ACHN (cell line): ENCODE results near the gene PLXNA2.

Experiments
- DNase-seq: peaks from one replicate; pipeline ENCODE4 v3.0.0-alpha.2; 2015
- in situ Hi-C: cut with HindIII; loops from 2 replicates; pipeline ENCODE4 v1.10.0; 2017; ENCODE audit warnings: low sequenced_read_pairs, low pct_ligation_motif_present, low pct_unique_long_range_greater_than_20kb

The PLXNA2 gene

GRCh38 chr1:208036106-208036808 lies 207.9 kb downstream of the PLXNA2 start:
- in situ Hi-C loops: no loop called here
- peak; percentile 39 for DNase-seq

GRCh38 chr1:208034135-208034534 lies 210.0 kb downstream of the PLXNA2 start:
- in situ Hi-C loops: no loop called here
- no peak for DNase-seq

GRCh38 chr1:208033236-208033635 lies 210.9 kb downstream of the PLXNA2 start:
- in situ Hi-C loops: no loop called here
- no peak for DNase-seq

GRCh38 chr1:208031932-208032320 lies 212.3 kb downstream of the PLXNA2 start:
- no peak for DNase-seq
- in situ Hi-C loops: no loop called here

DNA sequence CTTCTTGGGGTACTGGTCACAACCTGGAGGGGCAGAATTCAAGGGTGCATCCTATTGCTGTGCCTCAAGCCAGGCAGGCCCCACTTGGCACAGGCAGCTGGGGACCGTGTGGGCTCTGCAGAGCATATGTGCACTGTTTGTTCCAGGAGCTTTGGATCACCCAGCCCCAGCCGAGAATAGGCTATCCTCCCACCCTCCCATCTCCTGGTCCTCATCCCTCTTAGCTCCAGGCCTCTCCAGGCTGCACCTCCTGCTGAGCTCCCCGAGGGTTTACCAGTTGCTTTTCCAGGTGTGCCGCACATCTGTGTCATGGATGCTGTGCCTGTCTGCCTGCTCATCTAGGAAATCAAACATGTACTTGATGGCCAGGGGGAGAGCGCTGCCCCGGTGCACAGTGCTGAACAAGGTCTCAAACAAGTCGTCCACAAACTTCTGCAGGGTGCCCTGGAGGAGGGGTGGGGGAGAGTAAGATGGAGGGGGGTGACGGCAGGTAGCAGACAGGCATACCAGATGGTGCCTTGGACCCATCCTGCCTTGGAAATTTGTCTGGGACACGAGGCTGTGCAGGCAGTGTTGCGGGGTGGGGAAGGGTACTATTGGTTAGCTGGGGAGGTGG lies 212.8 kb downstream of the PLXNA2 start:
- in situ Hi-C loops: no loop called here
- no peak for DNase-seq

DNA sequence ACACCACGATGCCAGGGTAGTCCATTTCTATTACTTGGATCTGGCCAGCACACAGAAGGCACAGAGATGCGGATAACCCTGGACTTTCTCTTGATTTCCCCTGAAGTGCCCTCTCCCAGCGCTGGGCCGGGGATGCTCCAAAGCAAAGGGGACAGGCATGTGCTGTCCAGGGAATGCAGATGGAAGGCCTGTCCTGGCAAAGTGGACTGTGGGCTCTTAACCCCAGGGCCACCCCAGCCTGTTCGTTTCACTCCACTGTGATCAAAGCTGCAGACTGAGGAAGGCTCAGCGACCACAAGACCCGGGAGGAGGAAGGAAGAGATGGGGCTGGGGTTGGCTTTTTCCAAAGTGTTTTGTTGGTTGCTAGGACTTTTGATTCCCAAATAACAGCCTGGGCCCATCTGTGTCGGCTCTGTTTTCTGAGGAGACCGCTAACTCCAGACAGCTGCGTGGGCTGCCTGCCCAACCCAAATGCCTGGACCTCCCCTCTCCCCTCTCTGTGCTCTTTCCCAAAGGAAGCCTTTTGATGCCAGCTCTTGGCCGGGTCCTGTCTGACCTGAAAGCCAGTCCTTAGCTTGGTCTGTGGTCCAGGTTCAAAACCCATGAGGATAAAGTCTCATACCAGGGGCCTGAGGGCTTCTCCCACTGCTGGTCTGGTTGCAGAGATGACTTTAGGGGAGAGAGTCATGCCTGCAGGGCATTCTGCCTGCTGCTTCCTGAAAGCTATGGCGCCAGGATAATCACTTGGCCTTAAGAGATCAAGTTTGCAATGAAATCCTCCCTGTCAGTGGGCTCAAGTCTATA lies 213.7 kb downstream of the PLXNA2 start:
- in situ Hi-C loops: no loop called here
- no peak for DNase-seq

DNA sequence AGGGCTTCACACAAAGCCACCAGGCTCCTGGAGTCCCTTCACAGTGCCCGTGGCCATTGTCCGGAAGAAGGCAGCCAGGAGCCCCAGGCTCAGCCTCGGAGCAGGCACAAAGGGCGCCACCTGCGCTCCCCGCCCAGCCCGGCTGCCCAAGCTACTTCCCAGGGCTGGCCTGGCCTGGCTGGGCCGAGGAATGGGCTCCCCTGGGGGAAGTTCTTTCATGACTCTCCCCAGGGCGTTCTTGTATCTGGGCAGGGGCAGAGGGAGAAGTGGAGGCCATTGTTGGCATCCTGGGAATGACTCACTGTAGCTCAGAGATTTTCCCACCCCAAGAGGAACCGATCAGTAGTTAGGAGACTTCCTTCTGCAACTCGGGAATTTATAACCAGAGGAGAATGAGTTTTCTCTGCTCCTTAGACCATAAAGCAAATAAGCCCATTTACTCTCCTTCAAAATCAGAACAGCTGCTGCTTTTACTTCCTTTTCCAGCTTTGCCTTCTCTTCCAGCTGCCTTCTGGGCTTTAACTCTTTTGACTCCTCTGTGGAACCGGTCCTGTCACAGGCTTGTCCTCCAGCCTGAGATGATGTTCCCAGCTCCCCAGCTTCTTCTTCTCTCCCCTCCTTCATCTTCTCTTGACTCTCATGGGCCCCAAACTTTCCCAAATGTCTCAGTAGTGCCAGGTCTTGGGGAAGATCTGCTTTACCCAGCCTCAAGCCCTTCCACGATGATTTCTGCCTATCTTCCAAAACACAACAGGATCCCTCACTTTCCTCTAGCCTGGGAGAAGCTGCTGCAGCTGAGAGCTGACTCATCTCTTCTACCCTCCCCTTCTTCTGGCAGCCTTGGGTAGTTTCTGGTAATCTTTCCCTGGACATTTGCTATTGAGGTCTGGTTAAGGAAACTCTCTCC lies 214.6 kb downstream of the PLXNA2 start:
- peak; percentile 12 for DNase-seq
- in situ Hi-C loops: no loop called here

GRCh38 chr1:208028526-208028925 lies 215.7 kb downstream of the PLXNA2 start:
- in situ Hi-C loops: no loop called here

GRCh38 chr1:208027861-208028260 lies 216.3 kb downstream of the PLXNA2 start:
- DNase-seq: no peak
- in situ Hi-C loops: no loop called here

More at GRCh38 chr1:208028526-208028925, 215.7 kb downstream of the PLXNA2 start:
- DNase-seq: no peak

DNA sequence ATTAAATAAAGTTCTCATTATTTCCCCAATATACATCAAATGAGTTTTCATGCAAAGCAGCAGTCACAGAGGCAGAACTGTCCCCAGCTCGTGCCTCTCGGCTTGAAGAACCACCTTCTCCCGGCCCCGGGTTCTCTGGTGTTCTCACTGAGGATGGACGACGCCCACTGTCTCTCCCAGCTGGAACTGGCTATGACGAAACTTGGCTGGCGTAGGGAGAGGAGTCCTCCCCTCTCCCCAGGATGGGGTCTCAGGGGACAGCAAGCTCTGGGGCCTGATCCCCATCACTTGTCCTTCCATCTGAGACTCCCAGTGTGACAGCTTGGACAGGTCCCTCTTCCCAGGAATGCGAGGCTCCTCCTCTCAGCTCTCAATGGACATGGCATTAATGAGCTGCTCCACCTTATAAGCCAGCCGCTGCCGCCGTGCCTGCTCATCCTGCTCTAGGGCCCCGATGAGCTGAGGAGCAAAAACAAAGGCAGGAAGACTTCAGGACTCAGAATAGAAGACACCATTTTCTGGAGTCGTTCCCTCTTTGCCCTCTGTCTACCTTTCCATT lies 217.2 kb downstream of the PLXNA2 start:
- in situ Hi-C loops: no loop called here

DNA sequence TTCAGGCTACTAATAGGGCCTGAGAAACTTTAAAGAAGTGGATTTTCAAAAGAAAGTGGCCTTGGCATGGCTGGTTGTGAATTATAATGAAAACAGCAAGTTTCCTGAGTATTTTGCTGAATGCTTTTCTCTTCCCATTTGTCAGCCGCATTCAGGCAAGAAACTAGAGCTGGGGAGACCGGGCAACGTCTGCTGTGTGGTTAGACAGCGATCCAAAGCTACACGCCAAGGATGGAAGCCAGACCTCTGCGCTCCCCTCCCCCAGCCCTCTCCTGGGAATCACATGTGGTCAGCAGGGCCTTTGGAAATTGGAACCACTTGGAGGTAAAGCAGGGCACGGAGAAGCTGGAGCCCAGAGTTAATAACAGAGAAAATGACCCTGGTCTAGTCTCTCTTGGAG lies 219.2 kb downstream of the PLXNA2 start:
- DNase-seq: no peak
- in situ Hi-C loops: no loop called here

More for the DNA sequence above, 217.2 kb downstream of the PLXNA2 start:
- no peak for DNase-seq

GRCh38 chr1:208024406-208024805 lies 219.8 kb downstream of the PLXNA2 start:
- DNase-seq: no peak
- in situ Hi-C loops: no loop called here

- in situ Hi-C loops: no loop called here
- DNase-seq: no peak
Measured at GRCh38 chr1:208019257-208019656, 224.9 kb downstream of the PLXNA2 start.

DNA sequence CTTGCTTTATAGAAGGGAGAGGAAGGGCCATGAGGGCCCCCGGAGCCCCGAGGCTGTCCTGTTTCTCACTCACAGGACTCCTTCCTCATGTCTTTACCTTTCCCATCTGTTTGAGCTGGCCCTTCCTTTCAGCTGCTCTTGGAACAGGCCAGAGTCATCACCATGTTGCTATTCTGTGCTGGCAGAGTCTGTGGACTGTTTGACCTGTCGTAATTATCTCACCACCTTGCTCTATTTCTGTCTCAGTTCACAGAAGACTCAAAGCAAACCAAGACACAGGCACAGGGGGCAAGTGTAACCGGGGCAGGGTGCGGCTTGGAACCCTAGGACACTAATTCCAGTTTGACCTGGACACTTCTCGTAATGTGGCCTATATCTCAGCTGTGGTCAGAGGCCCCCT lies 228.9 kb downstream of the PLXNA2 start:
- no peak for DNase-seq
- in situ Hi-C loops: no loop called here

GRCh38 chr1:208013210-208013609 lies 231.0 kb downstream of the PLXNA2 start:
- in situ Hi-C loops: no loop called here

GRCh38 chr1:208012721-208013120 lies 231.5 kb downstream of the PLXNA2 start:
- in situ Hi-C loops: no loop called here
- no peak for DNase-seq

More at GRCh38 chr1:208013210-208013609, 231.0 kb downstream of the PLXNA2 start:
- DNase-seq: no peak

- no peak for DNase-seq
- in situ Hi-C loops: no loop called here
Measured at GRCh38 chr1:208010487-208011071, 233.6 kb downstream of the PLXNA2 start.
